Measurements from ENCODE around the gene FAS.
"Not testable (repeated sequence)": the region's sequence is repeated elsewhere in the genome, so short reads cannot be mapped to it uniquely, and the experiment has no call there.

Gene FAS

DNA sequence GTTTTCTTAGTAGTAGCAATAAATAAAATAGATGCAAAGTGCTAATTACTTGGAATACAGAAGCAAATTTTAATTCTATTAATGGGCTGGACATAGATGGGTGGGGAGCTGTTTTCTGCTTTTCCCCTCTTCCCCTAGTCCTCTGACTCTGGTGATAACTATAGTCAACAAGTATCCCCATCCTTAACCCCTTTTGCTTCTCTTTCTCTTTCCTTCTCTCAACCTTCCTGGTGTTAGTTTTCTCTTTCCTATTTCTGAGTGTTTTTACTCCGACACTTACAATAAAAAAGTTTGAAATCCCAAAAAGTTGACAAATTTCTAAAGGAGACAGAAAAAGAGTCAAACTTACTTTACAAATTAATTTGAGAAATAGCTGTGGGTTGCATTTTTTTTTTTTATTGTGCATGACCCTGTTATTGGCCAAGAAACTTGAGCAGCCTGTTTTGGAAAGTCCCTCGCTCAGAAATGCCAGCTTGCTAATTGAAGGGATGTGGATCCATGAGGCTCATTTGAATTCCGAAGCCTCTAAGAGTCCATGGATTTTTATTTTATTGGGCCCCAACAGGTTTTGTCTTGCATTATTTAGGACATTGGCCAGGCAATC is 2.4 kb downstream of the FAS start:
- peak; percentile 21 for DNase-seq (ENCODE audit: low spot score)

DNA sequence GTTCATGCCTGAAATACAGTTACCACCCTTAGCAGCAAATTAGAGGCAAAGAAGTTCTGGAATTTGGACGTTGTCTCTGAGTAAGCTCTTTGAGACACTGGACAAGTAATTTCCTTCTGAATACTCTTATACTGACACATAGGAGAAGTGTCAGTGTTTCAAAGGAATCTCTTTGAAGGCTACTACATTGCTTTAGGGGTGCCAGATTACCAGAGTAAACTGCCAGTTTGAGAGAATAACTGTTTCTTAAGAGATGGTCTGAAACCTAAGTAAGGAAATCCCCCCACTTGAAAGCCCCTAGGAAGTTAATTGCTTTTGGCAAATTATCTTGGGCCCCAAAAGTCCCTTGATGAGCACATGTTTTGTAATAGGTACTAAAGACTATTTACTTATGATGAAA is 3.4 kb downstream of the FAS start:
- DNase-seq (ENCODE audit: low spot score) = no peak

DNA sequence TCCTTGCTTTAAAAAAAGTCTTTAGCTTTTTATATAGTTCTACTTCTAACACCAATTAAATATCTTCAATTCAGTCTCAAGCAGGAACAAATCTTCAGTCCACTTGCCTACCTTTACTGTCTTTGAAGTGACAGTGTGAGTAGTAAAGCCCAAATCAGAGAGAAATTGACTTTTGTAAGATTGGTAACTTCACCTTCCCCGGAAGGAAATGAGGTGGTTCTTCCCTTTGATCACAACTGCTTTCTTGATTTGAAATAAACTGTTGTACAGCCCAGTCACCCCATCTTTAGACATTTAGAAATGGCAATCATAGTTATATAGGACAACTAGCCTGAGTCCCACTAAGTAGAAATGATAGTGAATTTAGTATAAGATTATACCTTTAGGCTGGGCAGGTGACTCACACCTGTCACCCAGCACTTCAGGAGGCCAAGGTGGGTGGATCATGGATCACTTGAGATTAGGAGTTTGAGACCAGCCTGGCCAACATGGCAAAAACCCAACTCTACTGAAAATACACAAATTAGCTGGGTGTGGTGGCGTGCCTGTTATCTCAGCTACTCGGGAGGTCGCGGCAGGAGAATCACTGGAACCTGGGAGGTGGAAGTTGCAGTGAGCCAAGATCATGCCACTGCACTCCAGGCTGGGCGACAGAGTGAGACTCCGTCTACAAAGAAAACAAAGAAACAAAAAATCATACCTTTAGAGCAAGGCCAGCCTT is 4.7 kb downstream of the FAS start:
- no peak for DNase-seq (ENCODE audit: low spot score)

DNA sequence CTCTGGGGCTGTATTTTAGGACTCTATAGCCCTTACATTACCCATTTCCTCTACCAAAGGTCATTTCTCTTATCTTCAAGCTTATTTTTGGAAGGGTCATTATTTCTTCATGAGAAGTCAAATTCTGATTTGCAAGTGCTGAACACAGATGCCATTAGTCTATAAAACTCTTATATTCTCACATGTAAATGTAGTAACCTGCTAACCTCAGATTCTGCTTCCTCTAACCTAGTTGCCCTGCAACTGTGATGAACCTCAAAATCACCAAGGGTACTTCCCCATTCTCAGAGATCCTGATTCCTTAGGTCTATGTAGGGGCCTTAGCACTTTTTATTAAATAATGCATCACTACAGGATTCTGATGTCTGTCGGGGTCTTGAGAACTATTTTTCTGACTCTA is 6.3 kb downstream of the FAS start:
- no peak for DNase-seq (ENCODE audit: low spot score)

DNA sequence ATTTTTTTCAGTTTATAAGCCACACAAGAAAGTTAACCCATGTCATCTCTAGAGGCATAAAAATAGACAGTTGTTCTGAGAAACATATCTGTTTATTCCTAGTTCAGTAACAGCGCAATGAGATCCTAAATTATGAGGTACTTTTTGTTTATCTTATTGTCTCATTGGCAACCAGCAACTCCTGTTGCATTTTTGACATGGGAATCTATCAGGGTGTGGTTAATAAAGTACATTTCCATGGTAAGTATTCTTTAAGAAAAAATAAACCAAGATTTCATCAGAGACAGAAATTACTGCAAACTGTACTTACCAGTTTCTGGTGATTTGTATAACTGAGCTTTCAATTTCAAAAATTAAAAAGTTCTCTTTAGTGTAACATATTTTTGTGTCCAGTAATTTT is 9.0 kb downstream of the FAS start:
- DNase-seq (ENCODE audit: low spot score) = no peak

DNA sequence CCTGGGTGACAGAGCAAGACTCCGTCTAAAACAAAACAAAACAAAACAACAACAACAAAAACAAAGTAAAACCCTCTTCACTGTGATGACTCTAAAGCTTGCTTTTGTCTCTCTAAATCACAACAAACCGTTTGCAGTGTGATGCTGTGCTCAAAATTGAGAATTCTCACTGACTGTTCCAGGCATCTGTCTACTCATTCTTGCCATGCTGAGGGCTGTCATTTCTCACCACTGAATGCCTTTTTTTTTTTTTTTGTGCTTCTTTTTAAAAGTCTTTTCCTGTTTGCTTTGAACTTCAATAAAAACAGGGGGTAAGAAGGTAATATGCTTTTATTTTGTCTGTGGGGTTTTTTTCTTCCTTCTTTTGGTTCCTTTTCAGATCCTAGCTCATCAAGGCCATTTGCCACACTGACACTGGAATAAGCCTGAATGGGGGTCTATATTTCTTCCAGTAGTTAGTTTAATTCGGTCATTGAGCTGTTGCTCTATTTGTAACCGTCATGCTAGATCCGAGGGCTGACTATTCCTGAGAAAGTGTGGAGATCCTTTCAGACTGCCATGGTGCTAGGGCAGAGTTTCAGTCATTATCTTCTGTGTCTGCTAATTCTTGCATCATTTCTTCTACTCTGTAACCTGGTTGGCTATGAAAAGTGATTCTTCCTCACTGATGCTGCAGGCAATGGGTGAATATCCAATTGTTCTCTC is 10.6 kb downstream of the FAS start:
- DNase-seq (ENCODE audit: low spot score) = no peak

DNA sequence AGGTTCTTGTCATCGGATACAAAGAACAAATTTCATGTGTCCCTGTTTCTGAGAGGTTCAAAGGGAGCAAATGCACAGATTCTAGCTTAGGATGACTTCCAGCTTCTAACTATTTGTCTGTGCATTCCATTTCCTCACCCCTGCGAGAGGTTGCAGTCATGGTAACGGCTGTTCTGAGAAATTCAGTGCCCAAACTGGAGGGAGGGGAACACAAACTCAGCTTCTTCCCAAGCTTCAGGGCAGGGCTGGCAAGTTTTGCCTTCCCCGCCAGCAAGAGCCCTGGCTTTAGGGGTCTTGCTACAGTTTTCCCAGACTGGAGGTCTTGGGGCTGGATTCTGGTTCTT is 11.1 kb downstream of the FAS start:
- no peak for DNase-seq (ENCODE audit: low spot score)

DNA sequence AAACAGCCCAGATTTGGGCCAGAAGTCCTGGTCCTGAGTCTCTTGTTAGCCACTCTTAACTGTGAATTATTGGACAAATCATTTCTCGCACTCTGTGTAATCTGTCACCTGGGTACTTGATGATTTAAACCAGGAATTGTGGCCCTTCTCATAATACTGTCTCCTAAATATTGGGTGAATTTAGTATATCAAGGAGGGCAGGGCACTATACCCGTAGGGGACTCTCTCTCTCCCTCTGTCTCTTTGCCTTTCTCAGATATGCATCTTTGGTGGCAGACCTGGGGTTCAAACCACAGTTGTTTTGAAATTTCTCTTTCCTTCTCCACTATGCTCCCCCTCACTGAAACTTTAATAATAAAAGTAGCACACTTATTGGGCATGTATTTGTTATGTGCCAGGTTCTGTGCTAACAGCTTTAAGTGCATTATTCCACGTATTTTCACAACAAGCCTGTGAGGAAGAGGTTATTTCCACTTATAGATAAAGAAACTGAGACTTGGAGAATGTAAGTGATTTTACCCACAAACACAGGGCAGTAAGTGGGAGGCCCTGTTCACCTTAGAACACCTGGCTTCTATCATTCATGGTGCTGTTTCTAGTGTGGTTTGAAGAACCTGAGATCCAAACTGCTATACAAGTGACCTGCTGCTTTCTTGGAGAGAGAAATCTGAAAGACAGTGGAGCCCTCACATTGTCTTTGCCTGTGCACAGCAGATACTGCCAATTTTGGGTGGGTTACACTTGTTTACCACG is 11.8 kb downstream of the FAS start:
- DNase-seq (ENCODE audit: low spot score) = no peak

DNA sequence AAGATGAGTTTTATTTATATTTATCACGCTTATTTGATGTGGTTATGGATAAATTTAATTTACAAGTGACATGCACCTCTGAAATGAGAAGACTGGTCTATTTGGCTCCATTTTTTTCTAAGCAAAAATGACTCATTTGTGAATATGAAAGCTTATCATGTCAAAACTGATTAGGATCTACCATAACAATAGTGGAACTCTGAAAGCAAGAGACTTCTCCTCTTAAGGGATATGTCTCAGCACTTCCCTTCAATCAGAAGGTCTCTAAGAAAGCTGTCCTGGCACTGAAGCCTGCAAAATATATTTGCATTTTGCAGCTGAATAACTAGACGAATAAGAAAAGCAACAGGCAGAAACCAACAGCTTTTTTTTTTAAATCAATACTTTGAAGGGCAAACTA is 12.7 kb downstream of the FAS start:
- no peak for DNase-seq (ENCODE audit: low spot score)

DNA sequence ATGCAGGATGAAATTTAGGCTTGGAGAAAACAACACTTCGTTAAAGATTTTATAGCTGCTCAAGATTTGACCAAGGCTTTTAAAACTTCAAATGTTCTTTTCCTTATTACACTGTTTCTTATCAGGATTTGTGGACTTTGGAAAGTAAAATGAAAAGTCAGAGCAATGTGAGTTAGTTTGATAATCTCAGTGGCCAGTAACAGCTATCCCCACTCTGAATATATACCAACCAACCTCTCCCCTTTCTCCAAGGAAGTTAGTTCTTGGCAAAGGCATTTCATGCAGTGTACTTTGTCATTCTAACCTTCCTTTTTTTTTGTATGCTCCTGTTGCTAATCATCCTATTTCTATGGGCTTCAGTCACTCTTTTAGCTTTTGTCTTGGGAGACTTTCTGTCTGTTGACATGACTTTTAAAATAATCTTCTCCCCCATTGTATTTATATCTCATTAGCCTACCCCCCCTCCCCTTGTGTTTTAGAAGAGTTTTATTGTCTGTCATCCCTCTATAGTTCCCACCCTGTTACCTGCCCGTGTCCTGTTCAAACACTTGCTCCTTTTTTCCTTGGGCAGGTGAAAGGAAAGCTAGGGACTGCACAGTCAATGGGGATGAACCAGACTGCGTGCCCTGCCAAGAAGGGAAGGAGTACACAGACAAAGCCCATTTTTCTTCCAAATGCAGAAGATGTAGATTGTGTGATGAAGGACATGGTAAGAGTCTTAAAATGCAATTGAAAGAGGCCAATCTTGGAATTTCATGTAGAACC is 16.7 kb downstream of the FAS start:
- no peak for DNase-seq (ENCODE audit: low spot score)

DNA sequence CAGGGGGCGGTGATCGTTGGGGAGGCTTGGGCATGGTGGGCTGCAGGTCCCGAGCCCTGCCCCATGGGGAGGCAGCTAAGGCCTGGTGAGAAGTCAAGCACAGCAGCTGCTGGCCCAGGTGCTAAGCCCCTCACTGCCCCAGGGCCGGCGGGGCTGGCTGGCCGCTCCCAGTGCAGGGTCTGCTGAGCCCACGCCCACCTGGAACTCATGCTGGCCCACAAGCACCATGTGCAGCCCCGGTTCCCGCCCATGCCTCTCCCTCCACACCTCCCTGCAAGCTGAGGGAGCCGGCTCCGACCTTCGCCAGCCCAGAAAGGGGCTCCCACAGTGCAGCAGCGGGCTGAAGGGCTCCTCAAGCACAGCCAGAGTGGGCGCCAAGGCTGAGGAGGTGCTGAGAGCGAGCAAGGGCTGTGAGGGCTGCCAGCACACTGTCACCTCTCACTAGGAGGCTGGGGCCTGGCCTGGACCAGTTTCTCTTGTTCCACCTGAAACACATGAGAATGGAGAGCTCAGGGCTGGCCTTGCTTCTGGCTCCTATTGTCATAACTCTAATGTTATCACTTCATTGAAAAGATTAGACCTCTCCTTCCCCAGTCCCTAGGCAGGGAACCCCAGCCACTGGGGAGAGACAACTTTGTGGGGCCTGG is 28.2 kb downstream of the FAS start:
- not testable (repeated sequence) for DNase-seq (ENCODE audit: low spot score)

DNA sequence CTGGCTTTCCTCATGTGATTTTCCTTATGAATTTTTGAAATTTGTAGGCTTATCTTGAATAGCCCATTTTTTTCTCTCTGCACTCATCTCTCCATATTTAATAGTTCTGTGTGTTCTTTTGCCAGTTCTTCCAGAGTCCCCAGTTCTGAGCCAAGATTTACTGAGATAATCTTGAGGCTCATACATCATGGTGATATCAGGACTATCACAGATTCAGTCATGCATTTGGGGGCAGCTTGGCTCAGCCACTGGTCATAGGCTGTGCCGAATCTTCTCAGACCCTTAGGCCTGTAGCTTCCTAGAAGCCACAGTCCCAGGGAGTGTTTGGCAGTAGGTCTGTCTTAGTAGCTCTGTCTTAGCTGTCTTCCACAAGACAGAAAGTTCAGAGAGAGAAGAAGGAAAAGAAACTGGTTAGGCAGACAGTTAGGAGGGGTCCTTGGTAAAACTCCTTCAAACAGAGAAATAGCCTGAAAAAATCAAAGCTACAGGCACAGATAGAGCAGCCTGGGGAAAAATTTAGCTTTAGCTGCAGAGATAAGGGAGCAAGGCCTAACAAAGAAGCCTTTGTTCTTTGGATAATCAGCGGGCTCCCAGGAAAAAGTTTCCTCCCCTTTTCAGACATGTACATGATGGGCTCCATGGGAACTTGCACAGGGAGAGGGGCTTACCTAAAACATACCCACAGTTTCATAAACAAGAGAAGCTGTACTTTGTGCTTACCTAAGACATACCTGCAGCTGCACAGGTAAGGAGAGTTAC is 29.1 kb downstream of the FAS start:
- no peak for DNase-seq (ENCODE audit: low spot score)

DNA sequence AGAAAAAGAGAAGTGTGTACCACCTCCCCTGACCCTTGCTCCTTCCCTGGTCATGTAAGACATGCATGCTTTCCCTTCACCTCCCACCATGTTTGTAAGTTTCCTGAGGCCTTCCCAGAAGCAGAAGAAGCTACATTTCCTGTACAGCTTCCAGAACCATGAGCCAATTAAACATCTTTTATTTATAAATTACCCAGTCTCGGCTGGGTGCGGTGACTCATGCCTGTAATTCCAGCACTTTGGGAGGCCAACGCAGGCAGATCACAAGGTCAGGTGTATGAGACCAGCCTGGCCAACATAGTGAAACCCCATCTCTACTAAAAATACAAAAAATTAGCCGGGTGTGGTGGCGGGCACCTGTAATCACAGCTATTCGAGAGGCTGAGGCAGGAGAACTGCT is 30.9 kb downstream of the FAS start:
- DNase-seq (ENCODE audit: low spot score) = not testable (repeated sequence)

DNA sequence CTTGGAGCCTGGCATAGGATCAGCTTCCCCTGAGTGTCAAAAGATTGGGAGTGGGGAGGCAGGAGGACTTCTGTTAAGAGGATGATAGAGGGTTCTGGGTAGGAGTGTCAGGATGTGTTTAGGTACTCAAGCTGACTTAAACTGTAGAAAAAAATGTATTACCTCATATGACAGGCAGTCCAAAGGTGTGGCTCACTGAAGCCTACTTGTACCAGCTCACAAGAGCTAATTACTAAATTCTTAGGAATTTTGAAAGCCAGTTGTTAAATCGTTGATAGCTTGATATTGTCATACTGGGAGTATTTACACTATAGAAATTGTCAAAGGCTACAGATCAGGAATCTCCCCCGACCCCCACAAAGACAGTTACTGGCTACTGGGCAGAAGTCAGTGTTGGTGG is 32.1 kb downstream of the FAS start:
- no peak for DNase-seq (ENCODE audit: low spot score)

DNA sequence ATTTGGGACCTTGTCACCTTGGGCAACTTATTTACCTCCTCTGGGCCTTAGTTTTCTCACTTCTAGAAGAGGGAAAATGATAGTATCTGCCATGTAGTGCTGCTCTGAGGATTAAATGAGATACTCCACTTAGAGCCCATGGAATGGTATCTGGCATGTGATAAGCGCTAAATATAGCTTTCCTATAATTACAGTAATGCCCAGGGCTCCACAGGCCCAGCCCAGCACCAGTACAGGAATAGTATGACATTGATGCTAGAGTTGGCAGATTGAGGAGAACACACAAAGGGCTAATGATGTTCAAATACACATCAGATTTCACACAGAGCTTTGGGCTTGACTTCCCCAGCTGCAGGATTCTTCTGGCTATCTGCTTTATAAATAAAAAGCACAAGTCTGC is 34.9 kb downstream of the FAS start:
- no peak for DNase-seq (ENCODE audit: low spot score)

DNA sequence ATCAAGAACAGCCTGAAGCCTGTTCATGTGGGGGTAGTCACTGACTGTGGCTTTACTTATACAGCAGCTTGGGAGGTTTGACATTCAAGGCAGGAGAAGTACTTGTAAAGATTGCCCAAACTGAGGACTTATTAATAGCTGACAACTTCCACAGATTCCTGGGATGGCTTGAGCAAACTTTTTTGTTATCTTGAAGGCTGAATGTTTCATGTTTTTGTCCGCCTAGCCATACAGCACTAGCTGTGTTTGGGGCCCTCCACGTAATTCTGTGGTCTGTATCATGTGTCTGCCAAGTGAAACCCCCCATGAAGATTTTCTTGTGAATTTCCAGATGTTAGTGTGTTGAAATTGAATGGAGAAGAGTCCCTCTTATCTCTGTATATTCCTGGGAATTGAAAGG is 38.6 kb downstream of the FAS start:
- no peak for DNase-seq (ENCODE audit: low spot score)

DNA sequence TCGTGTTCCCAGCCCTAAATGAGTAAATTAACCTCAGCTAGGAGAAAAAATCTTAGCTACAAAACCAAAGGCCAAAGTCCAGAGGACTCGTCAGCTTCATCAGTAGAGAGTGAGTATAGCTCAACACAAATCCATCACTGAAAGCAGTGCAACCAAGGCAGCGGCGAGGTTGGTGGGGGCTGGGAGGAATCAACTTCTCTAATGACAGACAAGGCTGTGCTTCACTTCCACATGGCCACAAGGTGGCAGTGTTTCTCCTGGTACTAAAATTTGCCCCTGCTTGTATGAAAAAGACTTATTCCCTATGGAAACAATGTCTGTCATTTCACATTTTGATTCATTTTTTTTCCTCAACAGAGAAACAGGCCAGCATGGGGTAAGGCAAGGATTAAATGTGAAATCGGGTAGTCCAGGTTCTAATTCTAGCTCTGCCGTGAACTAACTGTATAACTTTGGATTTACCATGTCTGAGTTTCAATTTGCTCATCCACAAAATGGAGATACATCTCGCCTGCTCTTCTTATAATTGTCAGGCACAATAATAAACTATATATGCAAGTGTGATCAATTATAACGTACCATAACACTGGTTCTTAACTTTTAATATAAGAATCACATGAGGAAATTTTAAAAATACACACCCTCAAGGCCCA is 39.3 kb downstream of the FAS start:
- DNase-seq (ENCODE audit: low spot score) = peak; percentile 93

DNA sequence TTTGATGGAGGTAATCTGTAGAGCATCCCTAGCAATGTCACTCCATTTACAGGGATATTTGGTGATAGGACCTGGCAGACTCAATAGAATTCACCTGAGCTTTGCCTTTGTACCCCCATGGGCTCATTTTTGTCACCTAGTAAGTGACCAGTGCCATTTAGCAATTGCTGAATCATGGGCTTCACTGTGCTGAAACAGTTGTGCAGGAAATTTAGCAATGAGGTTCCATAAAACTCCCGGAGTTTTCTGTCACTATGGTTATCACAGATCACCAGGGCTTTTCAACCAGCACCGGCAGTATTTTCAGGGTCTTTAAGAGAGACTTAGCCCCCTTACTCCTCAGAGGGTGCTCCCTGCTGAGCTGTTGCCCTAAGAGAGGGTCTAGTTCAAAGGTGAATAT is 40.2 kb downstream of the FAS start:
- no peak for DNase-seq (ENCODE audit: low spot score)

DNA sequence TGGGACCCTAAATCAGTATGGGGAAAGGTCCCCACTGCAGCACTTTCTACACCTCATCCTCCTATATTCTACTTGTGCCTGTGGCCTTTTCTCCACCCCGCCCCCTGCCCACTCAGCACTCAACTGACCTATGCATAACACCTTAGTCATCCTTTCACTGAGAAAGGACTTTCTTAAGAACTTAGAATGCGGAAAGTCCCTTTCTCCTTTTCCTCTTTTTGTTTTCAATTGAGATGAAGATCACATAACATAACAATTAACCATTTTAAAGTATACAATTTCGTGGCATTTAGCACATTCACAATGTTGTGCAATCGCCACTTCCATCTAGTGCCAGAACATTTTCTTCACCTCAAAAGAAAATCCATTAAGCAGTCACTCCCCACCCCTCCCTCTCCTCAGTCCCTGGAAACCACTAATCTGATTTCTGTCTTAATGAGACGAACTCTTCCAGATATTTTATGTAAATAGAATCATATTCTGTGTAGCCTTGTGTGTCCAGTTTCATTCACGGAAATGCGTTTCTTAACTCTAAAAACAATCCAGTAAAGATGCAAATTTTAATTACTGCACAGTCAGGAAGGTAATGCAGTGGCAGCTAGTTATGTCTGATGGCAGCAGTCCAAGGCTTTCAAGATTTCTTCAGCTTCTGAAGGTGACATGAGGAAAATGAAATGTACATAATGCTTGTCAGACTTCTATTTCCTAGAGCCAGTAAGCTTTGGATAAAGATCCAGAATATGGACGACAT is 41.7 kb downstream of the FAS start:
- no peak for DNase-seq (ENCODE audit: low spot score)

DNA sequence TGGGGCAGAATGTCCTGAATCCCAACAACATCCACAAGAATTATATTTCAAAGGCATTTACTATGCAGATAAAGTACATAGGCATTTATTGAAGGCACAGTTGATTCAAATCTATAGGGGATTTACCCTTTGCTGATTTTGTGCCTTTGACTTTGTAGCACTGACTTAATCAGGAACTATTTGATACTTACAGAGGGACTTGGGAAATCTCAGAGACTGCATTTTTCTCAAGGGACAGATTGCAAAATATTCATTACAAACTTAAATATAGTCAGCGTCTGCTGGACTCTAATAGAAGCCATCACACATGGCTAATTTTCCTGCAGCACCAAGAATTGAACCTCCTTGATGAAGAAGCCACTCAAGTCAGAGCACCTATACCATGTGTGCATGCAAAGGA is 44.9 kb downstream of the FAS start:
- DNase-seq (ENCODE audit: low spot score) = no peak

All from Ammon's horn (tissue), 1 donor.